Nephron progenitor cell (in vitro differentiated cells): Measurements from ENCODE around the gene SLC25A34.

ENCODE experiments used
- DNase-seq: peaks from one replicate; pipeline ENCODE4 v3.0.0; 2021
- H3K27ac Mint-ChIP-seq: 2 replicates; pipeline ENCODE4 v1.8.0; 2021; ENCODE audit warnings: mild to moderate bottlenecking, moderate library complexity, mixed read lengths
- H3K27me3 Mint-ChIP-seq: 2 replicates; pipeline ENCODE4 v1.8.0; 2021; ENCODE audit warnings: mild to moderate bottlenecking, low read depth, mixed read lengths; ENCODE audit not compliant: poor library complexity
- H3K36me3 Mint-ChIP-seq: 2 replicates; pipeline ENCODE4 v1.8.0; 2021; ENCODE audit warnings: low read depth, mixed read lengths
- H3K4me1 Mint-ChIP-seq: 2 replicates; pipeline ENCODE4 v1.8.0; 2021; ENCODE audit warnings: mixed read lengths
- H3K4me3 Mint-ChIP-seq: 2 replicates; pipeline ENCODE4 v1.8.0; 2021; ENCODE audit warnings: mild to moderate bottlenecking, moderate library complexity, mixed read lengths
- H3K9me3 Mint-ChIP-seq: 2 replicates; pipeline ENCODE4 v1.8.0; 2021; ENCODE audit warnings: mild to moderate bottlenecking, moderate library complexity, mixed read lengths
- TF ChIP-seq, protein P1 (sequence below): fragments of 200-600 bp; sonication (generic); IDR thresholded peaks from 2 replicates; pipeline ENCODE4 v1.5.0; 2021; ENCODE audit warnings: antibody characterized with exemption

The SLC25A34 gene

DNA sequence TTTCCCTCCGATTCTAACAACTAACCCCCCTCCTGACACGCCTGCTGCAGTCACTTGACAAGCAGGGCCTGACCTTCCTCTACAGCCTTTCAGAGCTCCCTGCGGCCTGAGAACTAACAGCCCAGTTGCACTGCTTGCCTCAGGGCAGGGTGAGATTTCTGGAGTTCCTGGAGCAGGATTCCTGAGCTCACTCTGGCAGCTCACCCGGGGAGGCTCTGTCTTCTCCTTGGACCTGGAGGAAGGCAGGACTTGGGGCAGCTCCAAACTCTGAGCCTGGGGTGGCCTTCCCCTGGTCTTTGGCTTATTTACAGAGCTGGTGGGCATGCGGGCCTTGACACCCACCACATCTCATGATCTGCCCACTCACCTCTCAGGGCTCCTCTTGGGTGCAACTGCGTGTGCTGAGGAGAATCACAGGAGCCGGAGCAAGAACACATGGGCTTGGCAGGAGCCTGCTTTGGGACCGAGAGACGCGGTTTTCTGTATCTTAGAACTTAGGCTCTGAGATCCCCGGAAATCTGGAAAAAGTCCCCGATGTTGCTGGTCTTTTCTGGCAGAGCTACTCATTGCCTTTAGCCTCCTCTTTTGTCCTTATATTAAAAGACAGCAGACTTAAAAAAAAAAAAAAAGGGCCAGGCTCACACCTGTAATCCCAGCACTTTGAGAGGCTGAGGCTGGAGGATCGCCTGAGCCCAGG lies 13.1 kb upstream of the SLC25A34 start:
- H3K27me3 Mint-ChIP-seq: no peaks in the 10 kb centered on the region
- H3K4me3 Mint-ChIP-seq: no peak overlapping the region
- peaks cover 35% of the 10 kb centered on the region for H3K36me3 Mint-ChIP-seq
- H3K9me3 Mint-ChIP-seq: no peaks in the 10 kb centered on the region
- H3K4me1 Mint-ChIP-seq: peaks cover 12% of the 10 kb centered on the region
- no peak overlapping the region for H3K27ac Mint-ChIP-seq
- DNase-seq: no peak
- TF ChIP-seq, protein P1, sequence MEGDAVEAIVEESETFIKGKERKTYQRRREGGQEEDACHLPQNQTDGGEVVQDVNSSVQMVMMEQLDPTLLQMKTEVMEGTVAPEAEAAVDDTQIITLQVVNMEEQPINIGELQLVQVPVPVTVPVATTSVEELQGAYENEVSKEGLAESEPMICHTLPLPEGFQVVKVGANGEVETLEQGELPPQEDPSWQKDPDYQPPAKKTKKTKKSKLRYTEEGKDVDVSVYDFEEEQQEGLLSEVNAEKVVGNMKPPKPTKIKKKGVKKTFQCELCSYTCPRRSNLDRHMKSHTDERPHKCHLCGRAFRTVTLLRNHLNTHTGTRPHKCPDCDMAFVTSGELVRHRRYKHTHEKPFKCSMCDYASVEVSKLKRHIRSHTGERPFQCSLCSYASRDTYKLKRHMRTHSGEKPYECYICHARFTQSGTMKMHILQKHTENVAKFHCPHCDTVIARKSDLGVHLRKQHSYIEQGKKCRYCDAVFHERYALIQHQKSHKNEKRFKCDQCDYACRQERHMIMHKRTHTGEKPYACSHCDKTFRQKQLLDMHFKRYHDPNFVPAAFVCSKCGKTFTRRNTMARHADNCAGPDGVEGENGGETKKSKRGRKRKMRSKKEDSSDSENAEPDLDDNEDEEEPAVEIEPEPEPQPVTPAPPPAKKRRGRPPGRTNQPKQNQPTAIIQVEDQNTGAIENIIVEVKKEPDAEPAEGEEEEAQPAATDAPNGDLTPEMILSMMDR: no peak

DNA sequence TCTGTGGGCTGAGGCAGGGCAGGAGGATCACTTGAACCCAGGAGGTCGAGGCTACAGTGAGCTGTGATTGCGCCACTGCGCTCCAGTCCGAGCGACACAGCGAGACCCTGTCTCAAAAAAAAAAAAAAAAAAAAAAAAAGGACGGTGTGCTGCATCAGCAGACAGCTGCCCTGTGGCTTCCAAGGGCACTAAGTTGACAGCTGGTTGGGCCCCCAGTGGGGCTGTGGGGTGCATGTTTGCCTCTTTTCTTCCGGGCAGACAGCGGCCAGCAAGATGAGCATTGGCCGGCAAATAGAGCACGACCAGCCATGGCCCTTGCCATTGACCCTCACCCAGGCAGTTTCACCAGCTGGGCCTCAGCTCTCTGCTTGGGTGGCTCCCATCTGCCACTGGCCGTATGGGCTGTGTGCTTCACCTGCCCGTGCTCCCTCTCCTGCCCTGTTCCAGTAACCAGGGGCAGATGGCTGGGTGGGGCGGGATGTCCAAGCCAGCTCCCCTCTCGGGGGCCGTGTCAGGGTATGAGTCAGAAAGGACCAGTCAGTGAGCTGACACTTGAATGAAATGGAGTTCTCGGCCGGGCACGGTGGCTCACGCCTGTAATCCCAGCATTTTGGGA lies 12.3 kb upstream of the SLC25A34 start:
- H3K4me1 Mint-ChIP-seq: peaks cover 12% of the 10 kb centered on the region
- no peak overlapping the region for H3K4me3 Mint-ChIP-seq
- H3K9me3 Mint-ChIP-seq: no peaks in the 10 kb centered on the region
- TF ChIP-seq, protein P1: no peak
- DNase-seq: no peak
- peaks cover 28% of the 10 kb centered on the region for H3K36me3 Mint-ChIP-seq
- H3K27ac Mint-ChIP-seq: no peak overlapping the region
- no peaks in the 10 kb centered on the region for H3K27me3 Mint-ChIP-seq

DNA sequence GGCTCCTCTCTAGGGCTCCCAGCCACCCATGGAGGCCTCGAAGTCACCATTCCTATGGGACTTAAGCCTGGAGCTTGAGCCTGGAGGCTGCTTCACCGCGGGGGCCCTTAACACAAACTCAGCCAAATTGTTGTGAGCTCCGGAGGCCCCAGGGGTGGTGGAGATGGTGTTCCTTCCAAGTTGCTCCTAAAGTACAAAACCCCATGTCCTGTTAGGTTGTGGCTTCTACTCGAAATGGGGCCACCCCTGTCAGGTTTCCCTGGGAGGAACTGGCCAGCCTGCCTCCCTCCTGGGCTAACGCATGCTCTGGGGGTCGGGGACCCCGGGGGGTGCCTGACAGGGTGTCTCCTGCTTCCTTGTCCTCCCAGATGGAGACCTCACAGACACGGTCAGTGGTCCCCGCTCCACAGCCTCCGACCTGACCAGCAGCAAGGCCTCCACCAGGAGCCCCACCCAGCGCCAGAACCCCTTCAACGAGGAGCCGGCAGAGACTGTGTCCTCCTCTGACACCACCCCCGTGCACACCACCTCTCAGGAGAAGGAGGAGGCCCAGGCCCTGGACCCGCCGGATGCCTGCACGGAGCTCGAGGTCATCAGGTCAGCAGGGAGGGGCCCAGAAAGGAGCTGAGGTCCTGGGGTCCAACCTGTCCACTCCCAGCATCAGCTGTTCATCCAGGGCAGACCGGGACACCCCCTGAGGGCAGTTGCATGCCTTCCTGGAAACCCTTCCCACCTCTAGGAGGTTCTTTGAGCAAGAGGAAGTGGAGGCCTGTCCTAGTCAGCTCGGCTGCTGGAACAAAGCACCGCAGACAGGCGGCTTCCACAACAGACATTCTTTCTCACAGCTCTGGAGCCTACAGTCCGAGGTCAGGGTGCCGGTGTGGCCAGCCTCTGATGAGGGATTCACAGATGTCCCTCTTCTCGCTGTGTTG lies 10.8 kb upstream of the SLC25A34 start:
- peaks cover 12% of the 10 kb centered on the region for H3K4me1 Mint-ChIP-seq
- H3K4me3 Mint-ChIP-seq: no peak overlapping the region
- no peaks in the 10 kb centered on the region for H3K27me3 Mint-ChIP-seq
- DNase-seq: no peak
- TF ChIP-seq, protein P1: no peak
- peaks cover 20% of the 10 kb centered on the region for H3K36me3 Mint-ChIP-seq
- no peaks in the 10 kb centered on the region for H3K9me3 Mint-ChIP-seq
- H3K27ac Mint-ChIP-seq: peak overlapping the region; percentile 25

DNA sequence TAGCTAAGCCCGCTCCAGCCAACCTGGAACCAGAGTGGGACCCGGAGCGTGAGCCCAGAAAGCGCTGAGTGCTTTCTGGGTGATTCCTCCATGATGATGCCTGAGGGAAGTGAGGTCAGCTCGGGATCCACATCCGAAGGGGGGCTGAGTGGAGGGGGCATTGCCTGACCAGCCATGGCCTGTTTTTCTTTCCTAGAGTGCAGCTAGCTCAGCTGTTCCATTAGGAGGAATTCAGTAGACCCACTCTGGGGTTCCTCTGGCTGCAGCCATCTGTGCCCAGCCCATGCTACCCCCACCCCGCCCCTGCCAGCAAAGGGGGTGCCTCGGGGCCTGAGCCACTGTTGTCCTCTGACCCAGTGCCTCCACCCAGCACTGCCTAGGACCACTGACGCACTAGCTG lies 9.6 kb upstream of the SLC25A34 start:
- Mint-ChIP-seq H3K27me3 (no peaks in the 10 kb centered on the region), H3K4me1 (peaks cover 12% of the 10 kb centered on the region), H3K9me3 (no peaks in the 10 kb centered on the region), H3K4me3 (no peak overlapping the region), H3K36me3 (peaks cover 20% of the 10 kb centered on the region), H3K27ac (peak overlapping the region; percentile 69)
- no peak for DNase-seq
- TF ChIP-seq, protein P1: no peak

DNA sequence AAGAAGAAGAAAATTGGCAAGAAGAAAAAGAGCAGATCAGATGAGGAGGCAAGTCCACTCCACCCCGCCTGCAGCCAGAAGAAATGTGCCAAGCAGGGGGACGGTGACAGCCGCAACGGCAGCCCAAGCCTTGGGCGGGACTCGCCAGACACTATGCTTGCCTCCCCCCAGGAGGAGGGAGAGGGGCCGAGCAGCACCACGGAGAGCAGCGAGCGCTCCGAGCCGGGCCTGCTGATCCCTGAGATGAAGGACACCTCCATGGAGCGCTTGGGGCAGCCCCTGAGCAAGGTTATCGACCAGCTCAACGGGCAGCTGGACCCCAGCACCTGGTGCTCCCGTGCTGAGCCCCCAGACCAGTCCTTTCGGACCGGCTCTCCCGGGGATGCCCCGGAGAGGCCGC lies 9.0 kb upstream of the SLC25A34 start:
- Mint-ChIP-seq H3K27ac (peak overlapping the region; percentile 69), H3K9me3 (no peaks in the 10 kb centered on the region), H3K36me3 (peaks cover 20% of the 10 kb centered on the region), H3K4me1 (peaks cover 12% of the 10 kb centered on the region), H3K27me3 (no peaks in the 10 kb centered on the region), H3K4me3 (no peak overlapping the region)
- DNase-seq: no peak
- TF ChIP-seq, protein P1: no peak
